Calu3 (cell line): Measurements from ENCODE around the gene FPR2. TPM values are rescaled to one million over a fixed set of nuclear protein-coding genes. Genes with fewer than 3 reads are reported as not detected.

Experiments used
- BruUV-seq: library from RNA; stranded (reverse); fragments of 400-500 nt; replicated peaks from 2 replicates; lab custom pipeline; 2021; lab: Mats Ljungman, UMichigan
- CTCF ChIA-PET: fragments of 300-600 bp; sonication (Branson Sonifier 250); formaldehyde crosslinking; loops from one replicate; lab custom pipeline; 2022; ENCODE audit warnings: antibody characterized with exemption; lab: Charles Lee
- DNase-seq: peaks from one replicate; pipeline ENCODE4 v3.0.0; 2022
- H3K27ac Mint-ChIP-seq: one replicate; pipeline ENCODE4 v1.8.0; 2022; ENCODE audit warnings: mixed read lengths; ENCODE audit not compliant: unreplicated experiment
- H3K27me3 Mint-ChIP-seq: one replicate; pipeline ENCODE4 v1.8.0; 2022; ENCODE audit warnings: mixed read lengths; ENCODE audit not compliant: unreplicated experiment
- H3K36me3 Mint-ChIP-seq: one replicate; pipeline ENCODE4 v1.8.0; 2022; ENCODE audit warnings: mild to moderate bottlenecking, moderate library complexity, mixed read lengths; ENCODE audit not compliant: insufficient read depth, unreplicated experiment
- H3K4me1 Mint-ChIP-seq: one replicate; pipeline ENCODE4 v1.8.0; 2022; ENCODE audit warnings: mild to moderate bottlenecking, low read depth, mixed read lengths; ENCODE audit not compliant: unreplicated experiment
- H3K4me3 Mint-ChIP-seq: one replicate; pipeline ENCODE4 v1.8.0; 2022; ENCODE audit warnings: mild to moderate bottlenecking, low read depth, moderate library complexity, mixed read lengths; ENCODE audit not compliant: unreplicated experiment
- H3K9me3 Mint-ChIP-seq: one replicate; pipeline ENCODE4 v1.8.0; 2022; ENCODE audit warnings: low read depth, mixed read lengths; ENCODE audit not compliant: unreplicated experiment
- CTCF ChIP-seq: fragments of 200-600 bp; IDR thresholded peaks from one replicate; pipeline ENCODE4 v1.8.0; 2022; ENCODE audit warnings: antibody characterized with exemption; ENCODE audit not compliant: unreplicated experiment
- intact Hi-C: fragments of 100-400 bp; cut with micrococcal nuclease; formaldehyde crosslinking; loops from one replicate; pipeline ENCODE4 v1.10.0; 2022; ENCODE audit not compliant: unreplicated experiment
- total RNA-seq: library from RNA; stranded (reverse); gene quantifications from 2 replicates; pipeline ENCODE4 v1.2.3, GENCODE V29; 2022

The FPR2 gene
- total RNA-seq, 1 experiment from 2014 or later, result not detected

GRCh38 chr19:51726049-51726448 is 34.9 kb upstream of the FPR2 start:
- no peak for DNase-seq
- Mint-ChIP-seq H3K27ac (no peak overlapping the region), H3K9me3 (peaks cover 8% of the 10 kb centered on the region), H3K4me1 (no peaks in the 10 kb centered on the region), H3K27me3 (peaks cover 53% of the 10 kb centered on the region), H3K4me3 (no peak overlapping the region), H3K36me3 (no peaks in the 10 kb centered on the region)
- TF ChIP-seq CTCF, result no peak
- intact Hi-C loops, result no loop called here
- CTCF ChIA-PET, result no interaction called here
- BruUV-seq, result no TSS peak

- no peak overlapping the region for H3K4me3 Mint-ChIP-seq
Measured at GRCh38 chr19:51727349-51727880, 33.6 kb upstream of the FPR2 start.

GRCh38 chr19:51729781-51730180 is 31.2 kb upstream of the FPR2 start:
- intact Hi-C loops, result no loop called here

More at GRCh38 chr19:51727349-51727880, 33.6 kb upstream of the FPR2 start:
- Mint-ChIP-seq H3K9me3 (peaks cover 8% of the 10 kb centered on the region), H3K27ac (no peak overlapping the region), H3K36me3 (no peaks in the 10 kb centered on the region), H3K27me3 (peaks cover 52% of the 10 kb centered on the region), H3K4me1 (no peaks in the 10 kb centered on the region)
- intact Hi-C loops, result no loop called here
- TF ChIP-seq CTCF, result no peak
- BruUV-seq, result no TSS peak
- no peak for DNase-seq
- CTCF ChIA-PET, result interaction anchor here (0.6 kb wide), 1 partner anchor 360 kb away, joined by 3 read pairs; no protein-coding TSS in a partner anchor

GRCh38 chr19:51733742-51734522 is 27.0 kb upstream of the FPR2 start:
- no peaks in the 10 kb centered on the region for H3K4me1 Mint-ChIP-seq
- BruUV-seq, result no TSS peak

More at GRCh38 chr19:51729781-51730180, 31.2 kb upstream of the FPR2 start:
- Mint-ChIP-seq H3K9me3 (peaks cover 12% of the 10 kb centered on the region), H3K36me3 (no peaks in the 10 kb centered on the region), H3K27me3 (peaks cover 28% of the 10 kb centered on the region), H3K27ac (no peak overlapping the region), H3K4me1 (no peaks in the 10 kb centered on the region), H3K4me3 (no peak overlapping the region)
- CTCF ChIA-PET, result interaction anchor here (0.6 to 0.7 kb wide), 2 partner anchors 10 to 1028 kb away, joined by 3 to 5 read pairs; no protein-coding TSS in a partner anchor
- DNase-seq, result no peak
- no peak for TF ChIP-seq CTCF
- BruUV-seq, result no TSS peak

More at GRCh38 chr19:51733742-51734522, 27.0 kb upstream of the FPR2 start:
- H3K4me3 Mint-ChIP-seq, result no peak overlapping the region
- CTCF ChIA-PET, result no interaction called here
- intact Hi-C loops, result no loop called here
- DNase-seq, result no peak
- no peaks in the 10 kb centered on the region for H3K36me3 Mint-ChIP-seq
- TF ChIP-seq CTCF, result no peak
- H3K9me3 Mint-ChIP-seq, result peaks cover 5% of the 10 kb centered on the region
- peaks cover 19% of the 10 kb centered on the region for H3K27me3 Mint-ChIP-seq
- H3K27ac Mint-ChIP-seq, result no peak overlapping the region
